Ovary (tissue), 3 donors: ENCODE measurements around the gene CMIP.

Experiments
- CTCF ChIP-seq, 3 donors: fragments of 450-650 bp in 2 of 3; fragments of 200-600 bp in 1 of 3; IDR thresholded peaks; one replicate each; pipeline versions ENCODE4 v1.5.1 to v1.8.0; 2016 to 2022; ENCODE audit warnings: antibody characterized with exemption in 3 of 3, mild to moderate bottlenecking in 1 of 3
- POLR2A ChIP-seq: fragments of 450-650 bp; IDR thresholded peaks from one replicate; pipeline ENCODE4 v1.6.1; 2017; ENCODE audit warnings: antibody characterized with exemption, mild to moderate bottlenecking, moderate library complexity
- donor health status: DM: no; HTN: no; CAD: no.

- no peak for TF ChIP-seq CTCF (IDR thresholded peaks at IDR 0.05)
- TF ChIP-seq POLR2A = no peak
These were observed 94.6 kb downstream of the CMIP start for GRCh38 chr16:81539009-81539758.
